Activated T-cell treated with anti-CD3 and anti-CD28 coated beads for 24 hours (primary cell): ENCODE data around the gene WASF1.
"Not testable (repeated sequence)": the region's sequence is repeated elsewhere in the genome, so short reads cannot be mapped to it uniquely, and the experiment has no call there.

ENCODE experiments used
- DNase-seq: peaks from one replicate; pipeline ENCODE4 v3.0.0-alpha.2; 2020; ENCODE audit warnings: low read depth

WASF1 gene

DNA sequence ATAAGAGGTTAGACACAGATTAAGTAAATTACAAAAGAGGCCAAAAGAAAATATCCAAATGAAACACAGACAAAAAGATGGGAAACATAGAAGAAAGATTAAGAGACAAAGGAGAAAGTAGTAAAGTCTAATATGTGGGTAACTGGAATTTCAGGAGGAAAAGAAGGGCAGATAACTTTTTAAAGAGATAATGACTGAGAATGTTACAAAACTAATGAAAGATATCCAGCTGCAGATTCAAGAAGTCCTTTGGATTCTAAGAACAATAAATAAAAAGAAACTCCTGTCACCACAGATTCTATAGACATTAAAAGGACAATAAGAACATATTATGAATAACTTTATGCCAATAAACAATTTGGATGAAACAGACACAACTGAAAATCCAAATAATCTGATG, 90.1 kb downstream of the WASF1 start:
- no peak for DNase-seq

GRCh38 chr6:110085285-110085684, 94.2 kb downstream of the WASF1 start:
- no peak for DNase-seq

- no peak for DNase-seq
Measured at GRCh38 chr6:110083875-110084585, 95.4 kb downstream of the WASF1 start.

- DNase-seq, result no peak
Measured at GRCh38 chr6:110075406-110075805, 104.1 kb downstream of the WASF1 start.

- DNase-seq, result not testable (repeated sequence)
Measured at GRCh38 chr6:110073474-110073873, 106.0 kb downstream of the WASF1 start.

GRCh38 chr6:110068592-110068967, 110.9 kb downstream of the WASF1 start:
- no peak for DNase-seq

- no peak for DNase-seq
Measured at GRCh38 chr6:110067837-110068591, 111.5 kb downstream of the WASF1 start.

DNA sequence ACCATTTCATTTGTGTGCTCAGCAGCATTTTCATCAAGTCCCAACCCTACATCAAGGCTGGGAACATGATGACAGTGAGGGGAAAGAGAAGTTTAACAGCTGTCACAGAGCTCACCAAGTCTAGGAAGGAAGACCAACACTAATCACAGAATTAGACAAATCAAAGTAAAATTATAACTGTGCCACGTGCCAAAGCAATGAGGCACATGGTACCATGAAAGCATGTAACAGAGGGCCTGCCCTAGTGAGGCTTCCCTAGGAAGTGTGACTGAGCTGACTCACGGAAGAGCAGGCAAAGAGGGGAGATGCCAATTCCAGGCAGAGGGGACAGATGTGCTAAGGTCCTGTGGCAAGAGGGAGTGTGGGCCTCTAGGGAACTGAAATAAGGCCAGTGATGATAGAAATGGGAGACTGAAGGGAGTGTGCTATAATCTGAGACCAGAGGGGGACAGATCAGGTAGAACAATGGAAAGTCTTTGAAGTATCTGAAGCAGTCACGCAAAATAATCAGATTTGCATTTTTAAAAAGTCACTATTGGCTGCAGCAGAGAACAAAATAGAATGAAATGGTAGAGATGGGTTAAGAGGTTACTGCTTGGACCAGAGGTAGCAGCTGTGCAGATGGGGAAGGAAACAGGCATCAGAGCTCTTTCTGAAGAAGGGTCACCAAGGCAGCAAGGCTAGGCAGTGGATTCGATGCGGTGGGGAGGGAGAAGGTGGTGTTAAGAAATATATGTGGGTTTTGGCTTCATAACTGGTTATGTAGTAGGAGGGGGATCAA, 114.5 kb downstream of the WASF1 start:
- DNase-seq, result no peak

DNA sequence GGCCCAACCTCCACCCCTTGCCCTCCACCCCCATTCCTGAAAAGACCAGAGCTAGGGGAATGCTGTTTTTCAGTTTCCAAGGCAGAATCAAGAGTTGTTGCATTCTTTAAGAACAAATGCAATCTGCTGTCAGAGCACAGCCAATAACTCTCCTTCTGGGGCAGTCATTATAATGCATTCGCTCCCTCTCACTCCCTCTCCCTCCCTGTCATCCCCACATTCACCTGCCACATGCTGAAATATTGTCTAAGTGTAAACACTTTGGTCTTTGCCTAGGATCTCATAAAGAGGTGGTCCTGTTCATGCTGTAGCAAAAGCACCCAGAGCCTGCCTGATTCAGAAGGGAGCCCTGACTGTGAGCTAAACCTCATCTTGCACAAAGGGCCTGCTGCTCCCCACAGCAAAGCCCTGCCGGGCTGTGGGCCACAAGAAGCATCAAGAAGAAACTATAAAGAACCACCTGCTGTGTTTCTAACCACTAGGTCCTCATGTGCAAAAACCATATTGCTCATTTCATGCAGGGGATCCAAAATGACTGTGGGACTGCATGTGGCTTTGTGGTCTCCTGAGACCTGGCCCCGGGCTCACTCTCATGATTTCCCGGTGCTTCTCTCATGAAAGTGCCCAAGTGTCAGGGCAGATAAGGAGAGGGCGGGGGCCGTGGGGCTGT, 115.7 kb downstream of the WASF1 start:
- DNase-seq, result no peak

GRCh38 chr6:110055387-110055735, 124.1 kb downstream of the WASF1 start:
- DNase-seq, result no peak

GRCh38 chr6:110054664-110055386, 124.6 kb downstream of the WASF1 start:
- no peak for DNase-seq

GRCh38 chr6:110053395-110054240, 125.9 kb downstream of the WASF1 start:
- no peak for DNase-seq

- DNase-seq, result no peak
Measured at GRCh38 chr6:110050440-110050813, 129.0 kb downstream of the WASF1 start.
